Brain microvascular endothelial cell (primary cell): ENCODE results near the gene CSPG4.
"Not testable (repeated sequence)": the region's sequence is repeated elsewhere in the genome, so short reads cannot be mapped to it uniquely, and the experiment has no call there.

Experiments
- DNase-seq: peaks from one replicate; pipeline ENCODE4 v3.0.0-alpha.2; 2020
- H3K27ac ChIP-seq: fragments of 250-450 bp; sonication (Bioruptor Pico); 2 replicates; pipeline ENCODE4 v1.5.1; 2020; ENCODE audit warnings: mild to moderate bottlenecking, moderate library complexity
- H3K27me3 ChIP-seq: fragments of 250-450 bp; sonication (Bioruptor Pico); replicated peaks from 2 replicates; pipeline ENCODE4 v1.5.1; 2020; ENCODE audit warnings: mild to moderate bottlenecking
- H3K36me3 ChIP-seq: fragments of 250-450 bp; sonication (Bioruptor Pico); replicated peaks from 2 replicates; pipeline ENCODE4 v1.5.1; 2020; ENCODE audit warnings: mild to moderate bottlenecking
- H3K4me3 ChIP-seq: 2 replicates; pipeline ENCODE4 v1.5.1; 2011; ENCODE audit warnings: low read depth, mild to moderate bottlenecking, control low read depth, low read length, moderate library complexity
- in situ Hi-C: cut with HindIII; loops from 2 replicates; pipeline ENCODE4 v1.10.0; 2017; ENCODE audit warnings: low sequenced_read_pairs, low pct_ligation_motif_present
- TF ChIP-seq, protein P1 (sequence below): IDR thresholded peaks from 2 replicates; pipeline ENCODE4 v1.5.1; 2011; ENCODE audit warnings: low read depth, mild to moderate bottlenecking, moderate library complexity, low read length, control low read depth, inconsistent platforms; ENCODE audit errors: missing control alignments

The CSPG4 gene

GRCh38 chr15:75712668-75713337, at the start of gene CSPG4:
TSS of gene CSPG4 (minus strand) at chr15:75712848. CDS start at chr15:75712755, 93 bp downstream.
- no peaks in the 10 kb centered on the region for H3K27me3 ChIP-seq

DNA sequence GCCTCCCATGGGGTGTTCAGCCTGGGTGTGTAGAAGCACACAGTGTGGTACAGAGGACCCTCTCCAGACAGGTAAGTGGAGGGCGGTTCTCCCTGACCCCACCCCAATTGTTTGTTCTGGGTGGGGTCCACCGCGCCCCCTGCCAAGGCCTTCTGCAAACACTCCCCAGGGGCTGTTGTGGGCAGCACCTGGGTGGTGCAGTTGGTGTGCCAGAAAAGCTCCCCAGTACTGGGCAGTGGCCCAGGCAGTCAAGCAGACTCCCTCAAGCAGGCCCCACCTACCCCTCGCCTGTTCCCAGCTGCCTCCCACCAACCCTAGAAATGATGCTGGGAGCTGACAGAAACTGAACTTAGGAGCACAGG, 49.7 kb upstream of the CSPG4 start:
- H3K36me3 ChIP-seq, in situ Hi-C loops, H3K4me3 ChIP-seq, H3K27me3 ChIP-seq, DNase-seq, H3K27ac ChIP-seq: not testable (repeated sequence)

More at GRCh38 chr15:75712668-75713337, at the start of gene CSPG4:
- TF ChIP-seq, protein P1, sequence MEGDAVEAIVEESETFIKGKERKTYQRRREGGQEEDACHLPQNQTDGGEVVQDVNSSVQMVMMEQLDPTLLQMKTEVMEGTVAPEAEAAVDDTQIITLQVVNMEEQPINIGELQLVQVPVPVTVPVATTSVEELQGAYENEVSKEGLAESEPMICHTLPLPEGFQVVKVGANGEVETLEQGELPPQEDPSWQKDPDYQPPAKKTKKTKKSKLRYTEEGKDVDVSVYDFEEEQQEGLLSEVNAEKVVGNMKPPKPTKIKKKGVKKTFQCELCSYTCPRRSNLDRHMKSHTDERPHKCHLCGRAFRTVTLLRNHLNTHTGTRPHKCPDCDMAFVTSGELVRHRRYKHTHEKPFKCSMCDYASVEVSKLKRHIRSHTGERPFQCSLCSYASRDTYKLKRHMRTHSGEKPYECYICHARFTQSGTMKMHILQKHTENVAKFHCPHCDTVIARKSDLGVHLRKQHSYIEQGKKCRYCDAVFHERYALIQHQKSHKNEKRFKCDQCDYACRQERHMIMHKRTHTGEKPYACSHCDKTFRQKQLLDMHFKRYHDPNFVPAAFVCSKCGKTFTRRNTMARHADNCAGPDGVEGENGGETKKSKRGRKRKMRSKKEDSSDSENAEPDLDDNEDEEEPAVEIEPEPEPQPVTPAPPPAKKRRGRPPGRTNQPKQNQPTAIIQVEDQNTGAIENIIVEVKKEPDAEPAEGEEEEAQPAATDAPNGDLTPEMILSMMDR: no peak
- in situ Hi-C loops: no loop called here
- peak within 1 kb of the TSS; percentile 83 for H3K4me3 ChIP-seq
- peaks cover 3% of the 10 kb centered on the region for H3K36me3 ChIP-seq
- peak within 1 kb of the TSS; percentile 19 for H3K27ac ChIP-seq
- DNase-seq: peak; percentile 39

- in situ Hi-C loops: no loop called here
- Histone ChIP-seq H3K4me3 (no peak overlapping the region), H3K27me3 (no peaks in the 10 kb centered on the region), H3K27ac (no peak overlapping the region), H3K36me3 (no peaks in the 10 kb centered on the region)
- TF ChIP-seq, protein P1: no peak
- no peak for DNase-seq
Observed at GRCh38 chr15:75761446-75762356, 49.1 kb upstream of the CSPG4 start.

DNA sequence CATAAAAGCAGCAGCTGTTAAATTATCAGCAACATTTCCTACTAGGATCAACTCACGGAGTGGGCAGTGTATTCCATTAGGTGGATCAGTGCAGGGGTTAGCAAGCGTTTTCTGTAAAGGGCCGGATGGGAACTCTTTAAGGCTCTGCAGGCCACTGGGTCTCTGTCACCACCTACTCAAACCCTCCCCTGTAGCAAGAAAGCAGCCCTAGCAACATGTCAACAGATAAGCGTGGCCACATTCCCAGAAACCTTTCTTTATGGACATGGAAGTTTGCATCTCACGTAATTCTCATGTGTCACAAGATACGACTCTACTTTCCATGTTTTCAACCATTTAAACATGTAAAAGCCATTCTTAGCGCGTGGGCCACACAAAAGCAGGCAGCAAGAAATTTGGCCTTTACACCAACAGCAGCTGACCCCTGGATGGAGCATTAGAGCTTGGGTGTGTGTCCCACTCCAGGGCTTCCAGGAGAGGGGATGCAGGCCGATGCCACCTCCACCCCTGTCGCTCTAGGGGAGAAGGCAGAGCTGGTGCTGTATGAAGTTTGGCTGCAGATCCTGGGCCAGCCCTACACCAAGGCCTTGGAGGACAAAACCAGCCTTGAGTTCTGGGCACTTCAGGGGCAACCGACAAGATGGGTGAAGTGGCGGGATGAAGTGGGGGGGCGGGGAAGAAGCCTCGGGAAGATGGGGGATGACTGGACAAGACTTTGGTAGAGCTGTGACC, 48.2 kb upstream of the CSPG4 start:
- no peak for DNase-seq
- Histone ChIP-seq H3K27me3 (no peaks in the 10 kb centered on the region), H3K27ac (no peak overlapping the region), H3K4me3 (no peak overlapping the region), H3K36me3 (no peaks in the 10 kb centered on the region)
- in situ Hi-C loops: no loop called here
- TF ChIP-seq, protein P1: no peak

GRCh38 chr15:75760131-75760520, 47.5 kb upstream of the CSPG4 start:
- H3K27ac ChIP-seq, in situ Hi-C loops, H3K36me3 ChIP-seq, H3K4me3 ChIP-seq, H3K27me3 ChIP-seq, DNase-seq: not testable (repeated sequence)

GRCh38 chr15:75759416-75760130, 46.9 kb upstream of the CSPG4 start:
- TF ChIP-seq, protein P1: no peak
- no peak overlapping the region for H3K27ac ChIP-seq
- in situ Hi-C loops: no loop called here
- H3K36me3 ChIP-seq: no peaks in the 10 kb centered on the region
- H3K27me3 ChIP-seq: no peaks in the 10 kb centered on the region
- no peak for DNase-seq
- no peak overlapping the region for H3K4me3 ChIP-seq
